ENCODE data around the gene PIBF1.

Gene PIBF1

DNA sequence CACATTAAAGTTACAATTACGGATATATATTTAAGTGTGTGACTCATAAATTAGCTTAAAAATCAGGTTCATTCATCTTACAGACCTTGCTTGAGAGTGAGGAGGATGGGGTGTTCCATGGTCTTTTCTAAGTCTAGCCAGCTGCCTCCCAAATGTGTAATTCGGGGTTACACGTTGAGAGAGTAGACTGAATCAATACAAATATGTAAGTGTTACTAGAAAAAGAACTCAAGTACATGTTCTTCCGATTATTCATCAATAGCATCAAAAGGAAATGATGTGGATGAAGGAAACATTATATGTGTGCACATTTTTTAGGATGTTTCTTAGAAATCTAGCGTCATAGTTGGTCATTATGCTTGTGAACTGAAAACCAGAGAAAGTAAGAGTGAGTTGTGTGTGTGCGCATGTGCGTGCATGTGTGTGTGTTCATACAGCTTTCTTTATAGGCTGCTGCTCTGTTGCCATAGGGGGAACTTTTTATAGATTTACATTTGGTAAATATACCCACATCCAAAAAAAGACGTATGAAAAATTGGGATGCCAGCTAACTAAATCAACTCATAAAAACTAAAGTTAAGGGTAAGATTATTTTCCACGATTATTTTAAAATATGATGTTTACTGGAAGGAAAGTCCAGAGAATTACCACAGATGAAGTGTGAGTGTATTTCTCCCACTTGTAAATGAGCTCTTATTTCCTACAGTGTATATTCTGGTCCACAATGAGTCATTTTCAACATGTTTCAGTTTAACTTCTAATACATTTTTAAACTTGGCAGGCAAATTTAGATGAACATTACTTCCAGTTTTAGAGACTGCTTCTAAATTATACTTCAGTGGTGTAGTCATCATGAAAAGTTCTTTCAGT, 82.4 kb downstream of the PIBF1 start:
- TF ChIP-seq, protein P1, sequence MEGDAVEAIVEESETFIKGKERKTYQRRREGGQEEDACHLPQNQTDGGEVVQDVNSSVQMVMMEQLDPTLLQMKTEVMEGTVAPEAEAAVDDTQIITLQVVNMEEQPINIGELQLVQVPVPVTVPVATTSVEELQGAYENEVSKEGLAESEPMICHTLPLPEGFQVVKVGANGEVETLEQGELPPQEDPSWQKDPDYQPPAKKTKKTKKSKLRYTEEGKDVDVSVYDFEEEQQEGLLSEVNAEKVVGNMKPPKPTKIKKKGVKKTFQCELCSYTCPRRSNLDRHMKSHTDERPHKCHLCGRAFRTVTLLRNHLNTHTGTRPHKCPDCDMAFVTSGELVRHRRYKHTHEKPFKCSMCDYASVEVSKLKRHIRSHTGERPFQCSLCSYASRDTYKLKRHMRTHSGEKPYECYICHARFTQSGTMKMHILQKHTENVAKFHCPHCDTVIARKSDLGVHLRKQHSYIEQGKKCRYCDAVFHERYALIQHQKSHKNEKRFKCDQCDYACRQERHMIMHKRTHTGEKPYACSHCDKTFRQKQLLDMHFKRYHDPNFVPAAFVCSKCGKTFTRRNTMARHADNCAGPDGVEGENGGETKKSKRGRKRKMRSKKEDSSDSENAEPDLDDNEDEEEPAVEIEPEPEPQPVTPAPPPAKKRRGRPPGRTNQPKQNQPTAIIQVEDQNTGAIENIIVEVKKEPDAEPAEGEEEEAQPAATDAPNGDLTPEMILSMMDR (IDR thresholded peaks at IDR 0.05; ENCODE audit: extremely low read depth, insufficient read depth, missing control alignments) = no peak
- in situ Hi-C loops (cut with MboI; ENCODE audit: low pct_unique_long_range_greater_than_20kb, low sequenced_read_pairs, unreplicated experiment) = no loop called here
- DNase-seq (ENCODE audit: low spot score) = peak; percentile 40

DNA sequence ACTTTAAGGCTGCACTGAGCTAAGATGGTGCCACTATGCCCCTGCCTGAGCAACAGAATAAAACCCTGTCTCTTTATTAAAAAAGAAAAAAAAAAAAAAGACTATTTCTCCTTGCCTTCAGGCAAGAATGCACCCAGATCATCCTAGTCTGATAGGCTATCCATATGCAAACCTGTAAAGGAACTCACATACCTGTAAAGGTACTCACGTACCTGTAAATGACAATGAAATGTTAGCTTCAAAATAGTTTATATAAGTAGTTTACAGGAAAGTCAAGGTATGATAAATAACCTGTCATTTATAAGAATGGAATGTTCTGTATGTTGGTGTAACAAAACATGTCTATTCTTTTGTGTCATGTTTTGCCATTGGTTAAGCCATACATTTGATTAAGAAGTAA, 86.3 kb downstream of the PIBF1 start:
- in situ Hi-C loops (cut with MboI; ENCODE audit: low pct_unique_long_range_greater_than_20kb, low sequenced_read_pairs, unreplicated experiment) = no loop called here
- TF ChIP-seq, protein P1 (IDR thresholded peaks at IDR 0.05; ENCODE audit: extremely low read depth, insufficient read depth, missing control alignments) = no peak
- no peak for DNase-seq (ENCODE audit: low spot score)

- DNase-seq (ENCODE audit: low spot score) = no peak
- in situ Hi-C loops (cut with MboI; ENCODE audit: low pct_unique_long_range_greater_than_20kb, low sequenced_read_pairs, unreplicated experiment) = no loop called here
- TF ChIP-seq, protein P1 (IDR thresholded peaks at IDR 0.05; ENCODE audit: extremely low read depth, insufficient read depth, missing control alignments) = no peak
Measured at GRCh38 chr13:72875233-72875632, 93.3 kb downstream of the PIBF1 start.

DNA sequence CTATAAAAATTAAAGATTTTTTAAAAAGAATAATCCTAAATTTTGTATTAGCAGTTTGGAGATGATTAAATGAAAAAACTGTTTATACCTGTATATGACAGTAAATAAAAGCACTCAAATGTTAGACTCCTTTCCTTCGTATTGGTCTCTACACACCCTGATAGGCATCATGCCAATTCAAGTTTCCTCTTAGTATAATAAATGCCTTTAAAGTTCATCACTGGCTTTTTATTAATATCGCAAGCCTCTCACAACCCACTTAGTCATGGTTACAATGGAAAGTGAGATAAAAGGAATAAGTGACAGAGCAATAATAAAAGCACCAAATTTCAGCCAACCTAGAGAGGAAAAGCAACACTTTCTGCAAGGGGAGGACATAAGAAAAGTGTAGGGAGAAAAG, 102.2 kb downstream of the PIBF1 start:
- no peak for DNase-seq (ENCODE audit: low spot score)
- in situ Hi-C loops (cut with MboI; ENCODE audit: low pct_unique_long_range_greater_than_20kb, low sequenced_read_pairs, unreplicated experiment) = no loop called here
- TF ChIP-seq, protein P1 (IDR thresholded peaks at IDR 0.05; ENCODE audit: extremely low read depth, insufficient read depth, missing control alignments) = no peak

GRCh38 chr13:72886272-72887067, 104.5 kb downstream of the PIBF1 start:
- DNase-seq (ENCODE audit: low spot score) = no peak
- in situ Hi-C loops (cut with MboI; ENCODE audit: low pct_unique_long_range_greater_than_20kb, low sequenced_read_pairs, unreplicated experiment) = no loop called here
- TF ChIP-seq, protein P1 (IDR thresholded peaks at IDR 0.05; ENCODE audit: extremely low read depth, insufficient read depth, missing control alignments) = no peak

DNA sequence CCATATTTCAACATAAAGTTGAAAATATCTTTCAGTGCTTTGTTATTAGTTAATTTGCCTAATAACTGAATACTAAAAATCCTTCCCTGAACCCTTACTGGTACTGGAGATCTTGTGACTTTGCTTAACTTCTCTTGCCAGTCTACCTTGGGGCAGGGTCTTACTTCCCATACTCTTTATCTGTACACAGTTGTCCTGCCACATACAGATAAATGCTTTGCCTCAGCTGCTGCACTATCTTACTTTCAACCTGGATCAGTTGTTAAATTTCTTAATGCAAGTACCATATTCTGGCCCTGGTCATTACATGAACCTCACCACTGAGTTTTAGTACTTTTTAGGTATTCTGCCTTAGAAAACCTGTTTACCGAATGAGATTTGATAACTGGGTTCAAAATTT, 107.6 kb downstream of the PIBF1 start:
- no peak for DNase-seq (ENCODE audit: low spot score)
- in situ Hi-C loops (cut with MboI; ENCODE audit: low pct_unique_long_range_greater_than_20kb, low sequenced_read_pairs, unreplicated experiment) = no loop called here
- TF ChIP-seq, protein P1 (IDR thresholded peaks at IDR 0.05; ENCODE audit: extremely low read depth, insufficient read depth, missing control alignments) = no peak

Measured in GM13977 (cell line).